ENCODE results near the gene NCBP3.

- TF ChIP-seq CTCF (IDR thresholded peaks at IDR 0.05; ENCODE audit: low read depth, low read length) (no peak), MAX (IDR thresholded peaks at IDR 0.05; ENCODE audit: low read depth, low read length) (no peak)
These were observed 47.7 kb upstream of the NCBP3 start for GRCh38 chr17:3893720-3894116.
